Adrenal gland (tissue), 12 donors: Measurements from ENCODE around the gene SASH1. TPM values are rescaled to one million over a fixed set of nuclear protein-coding genes. Genes with fewer than 3 reads are reported as not detected.

Source experiments
- DNase-seq, 7 donors: peaks; one replicate each; pipeline ENCODE4 v3.0.0-alpha.2; 2019 to 2020
- H3K27ac ChIP-seq, 5 donors: fragments of 200-600 bp; sonication (generic) in 4 of 5; 1 replicate in 3 of 5; 2 replicates in 2 of 5; pipeline versions ENCODE4 v1.5.1 to v1.8.0; 2016 to 2020; ENCODE audit warnings: mild to moderate bottlenecking in 1 of 5
- H3K27me3 ChIP-seq: fragments of 200-600 bp; 2 replicates; pipeline ENCODE4 v1.8.0; 2021
- H3K36me3 ChIP-seq, 2 donors: fragments of 200-600 bp; replicated peaks in 1 of 2; 1 replicate in 1 of 2; 2 replicates in 1 of 2; pipeline versions ENCODE4 v1.5.1 to v1.8.0; 2018 to 2022
- H3K4me1 ChIP-seq, 2 donors: fragments of 200-600 bp; replicated peaks in 1 of 2; 1 replicate in 1 of 2; 2 replicates in 1 of 2; pipeline versions ENCODE4 v1.5.1 to v1.8.0; 2018 to 2021
- H3K4me3 ChIP-seq, 4 donors: fragments of 200-600 bp; sonication (generic) in 3 of 4; one replicate each; pipeline ENCODE4 v1.5.1; 2016 to 2018
- H3K9me3 ChIP-seq, 3 donors: fragments of 200-600 bp; sonication (generic) in 1 of 3; replicated peaks in 1 of 3; 1 replicate in 2 of 3; 2 replicates in 1 of 3; pipeline versions ENCODE4 v1.5.1 to v1.8.0; 2016 to 2021
- CTCF ChIP-seq, 6 experiments: fragments of 450-650 bp in 4 of 6; fragments of 200-600 bp in 2 of 6; sonication (generic) in 1 of 6; IDR thresholded peaks; 1 replicate in 5 of 6; 2 replicates in 1 of 6; pipeline versions ENCODE4 v1.5.1 to v1.8.0; 2016 to 2021; ENCODE audit warnings: antibody characterized with exemption in 6 of 6, mild to moderate bottlenecking in 2 of 6, moderate library complexity in 1 of 6
- POLR2A ChIP-seq, 2 donors: fragments of 450-650 bp; IDR thresholded peaks; one replicate each; pipeline ENCODE4 v1.6.1; 2017; ENCODE audit warnings: antibody characterized with exemption in 2 of 2, mild to moderate bottlenecking in 2 of 2, moderate library complexity in 1 of 2
- WGBS, 4 donors: extraction: QIAGEN DNeasy Blood & Tissue Kit in 2 of 4; methylation state at CpG; one replicate each; pipeline versions ENCODE4 v1.1.5 to v1.1.7; 2013 to 2017; 5-methylcytosine and 5-hydroxymethylcytosine counted together
- intact Hi-C, 2 donors: fragments of 100-400 bp; cut with DNase I; formaldehyde crosslinking; loops; one replicate each; pipeline versions ENCODE4 v1.14.1 to v1.15.0; 2022 to 2023
- polyA plus RNA-seq, 3 donors: library from polyadenylated mRNA; stranded (reverse); fragments of 200-250 nt in 2 of 3; fragments of 350-450 nt in 1 of 3; fragmentation: Illumina TruSeq in 1 of 3; extraction: RNeasy Lipid Tissue Mini Kit (QIAGEN cat#74804) in 1 of 3; gene quantifications; one replicate each; pipeline ENCODE4 v1.2.3, GENCODE V29; 2013 to 2014
- total RNA-seq, 9 donors: library from RNA; depleted of rRNA in 4 of 9; stranded (reverse); fragments of >200 nt in 4 of 9; fragments of 120-200 nt in 1 of 9; fragmentation: NEBNext Ultra II Directional in 1 of 9; extraction: Animal tissue kit (Norgen Biotek cat#: 25700) in 1 of 9; gene quantifications; one replicate each; pipeline versions ENCODE4 v1.1.0 to v1.2.4, GENCODE V29; 2013 to 2023
- donor health status: healthy with polysubstance abuse.
- donor health status: Bipolar disorder and iron deficiency.
- donor health status: DM: yes; HTN: yes; CAD: no.
- donor health status: DM: no; HTN: no; CAD: no.
- donor health status: DM: no; HTN: no; CAD: no.
- donor health status: DM: yes; HTN: yes; CAD: no.

Gene SASH1
- total and polyA plus RNA-seq, 12 donors, result 5.5 to 30.7 (median 16.7) TPM

GRCh38 chr6:148336901-148337300 is 5.7 kb upstream of the SASH1 start:
- no peaks in the 10 kb centered on the region for H3K27me3 ChIP-seq
- no peak overlapping the region for H3K27ac ChIP-seq
- peaks cover 0 to under 1% of the 10 kb centered on the region in 2 donors for H3K4me1 ChIP-seq
- no peak for TF ChIP-seq CTCF (IDR thresholded peaks at IDR 0.05)
- TF ChIP-seq POLR2A (IDR thresholded peaks at IDR 0.05), result no peak
- 93 to 98% (median 96%) methylated on average over 6 to 9 of the region's 9 CpGs for WGBS, 4 donors
- H3K9me3 ChIP-seq, result no peaks in the 10 kb centered on the region
- no peaks in the 10 kb centered on the region for H3K36me3 ChIP-seq
- H3K4me3 ChIP-seq, result no peak overlapping the region
- intact Hi-C loops, result no loop called here
- no peak for DNase-seq

- Histone ChIP-seq H3K4me3 (no peak overlapping the region), H3K4me1 (peaks cover 0 to 3% of the 10 kb centered on the region in 2 donors), H3K36me3 (no peaks in the 10 kb centered on the region), H3K27ac (no peak overlapping the region), H3K27me3 (no peaks in the 10 kb centered on the region), H3K9me3 (no peaks in the 10 kb centered on the region)
- WGBS, 4 donors, result 89 to 95% (median 92%) methylated on average over 2 to 5 of the region's 5 CpGs
- TF ChIP-seq CTCF (IDR thresholded peaks at IDR 0.05), result no peak
- no peak for TF ChIP-seq POLR2A (IDR thresholded peaks at IDR 0.05)
- no peak for DNase-seq
- intact Hi-C loops, result no loop called here
These were observed 2.9 kb upstream of the SASH1 start for GRCh38 chr6:148339766-148340165.

- WGBS, 4 donors, result 87 to 89% (median 89%) methylated on average over 9 of the region's 9 CpGs
- Histone ChIP-seq H3K27ac (no peak overlapping the region), H3K4me1 (peaks cover 0 to 3% of the 10 kb centered on the region in 2 donors), H3K36me3 (no peaks in the 10 kb centered on the region), H3K27me3 (no peaks in the 10 kb centered on the region), H3K4me3 (no peak overlapping the region), H3K9me3 (no peaks in the 10 kb centered on the region)
- TF ChIP-seq POLR2A (IDR thresholded peaks at IDR 0.05) (no peak), CTCF (IDR thresholded peaks at IDR 0.05) (no peak)
- intact Hi-C loops, result no loop called here
- DNase-seq, result no peak
These were observed 1.9 kb upstream of the SASH1 start for GRCh38 chr6:148340586-148341297.

GRCh38 chr6:148342100-148342349 is 613 bp upstream of the SASH1 start:
- Histone ChIP-seq H3K27ac (peak overlapping the region; percentile 7 to 86 (median 53)), H3K9me3 (no peaks in the 10 kb centered on the region), H3K4me1 (peaks cover 0 to 3% of the 10 kb centered on the region in 2 donors), H3K4me3 (peak overlapping the region in 2 of 4 donors; percentile 26 to 55), H3K36me3 (no peaks in the 10 kb centered on the region), H3K27me3 (no peaks in the 10 kb centered on the region)
- DNase-seq, result no peak
- 20 to 34% (median 25%) methylated on average over 8 of the region's 8 CpGs for WGBS, 4 donors
- TF ChIP-seq POLR2A (IDR thresholded peaks at IDR 0.05), result no peak
- no peak for TF ChIP-seq CTCF (IDR thresholded peaks at IDR 0.05)
- intact Hi-C loops, result no loop called here
